ENCODE measurements around the gene ARHGEF28. TPM values are rescaled to one million over a fixed set of nuclear protein-coding genes. Genes with fewer than 3 reads are reported as not detected.
A peak's percentile ranks its signal among the peaks of the same experiment; 100 is the strongest.

Gene ARHGEF28, protein sequence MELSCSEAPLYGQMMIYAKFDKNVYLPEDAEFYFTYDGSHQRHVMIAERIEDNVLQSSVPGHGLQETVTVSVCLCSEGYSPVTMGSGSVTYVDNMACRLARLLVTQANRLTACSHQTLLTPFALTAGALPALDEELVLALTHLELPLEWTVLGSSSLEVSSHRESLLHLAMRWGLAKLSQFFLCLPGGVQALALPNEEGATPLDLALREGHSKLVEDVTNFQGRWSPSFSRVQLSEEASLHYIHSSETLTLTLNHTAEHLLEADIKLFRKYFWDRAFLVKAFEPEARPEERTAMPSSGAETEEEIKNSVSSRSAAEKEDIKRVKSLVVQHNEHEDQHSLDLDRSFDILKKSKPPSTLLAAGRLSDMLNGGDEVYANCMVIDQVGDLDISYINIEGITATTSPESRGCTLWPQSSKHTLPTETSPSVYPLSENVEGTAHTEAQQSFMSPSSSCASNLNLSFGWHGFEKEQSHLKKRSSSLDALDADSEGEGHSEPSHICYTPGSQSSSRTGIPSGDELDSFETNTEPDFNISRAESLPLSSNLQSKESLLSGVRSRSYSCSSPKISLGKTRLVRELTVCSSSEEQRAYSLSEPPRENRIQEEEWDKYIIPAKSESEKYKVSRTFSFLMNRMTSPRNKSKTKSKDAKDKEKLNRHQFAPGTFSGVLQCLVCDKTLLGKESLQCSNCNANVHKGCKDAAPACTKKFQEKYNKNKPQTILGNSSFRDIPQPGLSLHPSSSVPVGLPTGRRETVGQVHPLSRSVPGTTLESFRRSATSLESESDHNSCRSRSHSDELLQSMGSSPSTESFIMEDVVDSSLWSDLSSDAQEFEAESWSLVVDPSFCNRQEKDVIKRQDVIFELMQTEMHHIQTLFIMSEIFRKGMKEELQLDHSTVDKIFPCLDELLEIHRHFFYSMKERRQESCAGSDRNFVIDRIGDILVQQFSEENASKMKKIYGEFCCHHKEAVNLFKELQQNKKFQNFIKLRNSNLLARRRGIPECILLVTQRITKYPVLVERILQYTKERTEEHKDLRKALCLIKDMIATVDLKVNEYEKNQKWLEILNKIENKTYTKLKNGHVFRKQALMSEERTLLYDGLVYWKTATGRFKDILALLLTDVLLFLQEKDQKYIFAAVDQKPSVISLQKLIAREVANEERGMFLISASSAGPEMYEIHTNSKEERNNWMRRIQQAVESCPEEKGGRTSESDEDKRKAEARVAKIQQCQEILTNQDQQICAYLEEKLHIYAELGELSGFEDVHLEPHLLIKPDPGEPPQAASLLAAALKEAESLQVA (N-terminal part only)
- 49.3 and 83.1 TPM in 2 replicates for total RNA-seq

DNA sequence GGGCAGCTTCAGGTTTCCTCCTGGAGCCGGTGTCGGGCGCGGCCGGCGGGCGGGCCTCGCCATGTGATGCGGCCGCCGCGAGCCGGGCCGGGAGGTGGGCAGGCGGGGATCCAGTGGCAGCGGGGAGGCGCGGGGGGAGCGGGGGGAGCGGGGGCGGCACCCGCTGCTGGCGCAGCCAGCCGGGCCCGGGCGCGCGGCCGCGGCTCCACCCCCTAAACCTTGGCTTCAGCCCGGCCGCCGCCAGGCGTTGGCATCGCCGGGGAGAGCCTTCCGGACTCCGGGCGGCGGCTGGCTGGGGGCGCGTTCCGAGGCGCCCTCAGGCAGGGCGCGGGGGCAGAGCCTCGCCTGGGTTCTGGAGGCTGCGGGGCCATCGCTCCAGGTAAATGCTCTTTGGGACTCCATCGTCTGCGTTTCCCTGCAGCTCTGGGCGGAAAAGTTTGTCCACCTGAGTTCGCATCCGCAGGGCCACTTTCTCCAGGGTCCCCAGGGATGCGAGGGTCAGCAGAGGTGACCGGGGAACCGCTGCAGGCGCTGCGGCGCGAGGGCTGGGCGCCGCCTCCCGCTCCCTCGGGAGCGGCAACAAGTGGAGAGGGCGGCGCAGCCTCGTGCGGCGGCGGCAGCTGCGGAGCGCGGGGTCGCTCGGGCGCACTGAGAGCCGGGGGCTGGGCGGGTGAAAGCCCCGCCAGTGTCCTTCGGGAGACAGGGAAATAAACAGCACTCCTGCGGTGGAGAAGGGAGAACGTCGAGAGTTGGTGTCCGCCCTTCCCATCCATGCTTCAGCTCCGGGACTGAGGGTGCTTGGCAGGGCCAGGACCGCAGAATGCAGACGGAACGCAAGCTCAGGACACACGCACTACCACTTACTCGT, at the start of gene ARHGEF28:
Gene ARHGEF28 (plus strand): TSS at position 253 of the 868 bp plus-strand sequence. CDS start 58,656 bp downstream, outside the sequence.
- peak; percentile 70 to 74 for DNase-seq (ENCODE audit: low read depth in 2 of 2)

DNA sequence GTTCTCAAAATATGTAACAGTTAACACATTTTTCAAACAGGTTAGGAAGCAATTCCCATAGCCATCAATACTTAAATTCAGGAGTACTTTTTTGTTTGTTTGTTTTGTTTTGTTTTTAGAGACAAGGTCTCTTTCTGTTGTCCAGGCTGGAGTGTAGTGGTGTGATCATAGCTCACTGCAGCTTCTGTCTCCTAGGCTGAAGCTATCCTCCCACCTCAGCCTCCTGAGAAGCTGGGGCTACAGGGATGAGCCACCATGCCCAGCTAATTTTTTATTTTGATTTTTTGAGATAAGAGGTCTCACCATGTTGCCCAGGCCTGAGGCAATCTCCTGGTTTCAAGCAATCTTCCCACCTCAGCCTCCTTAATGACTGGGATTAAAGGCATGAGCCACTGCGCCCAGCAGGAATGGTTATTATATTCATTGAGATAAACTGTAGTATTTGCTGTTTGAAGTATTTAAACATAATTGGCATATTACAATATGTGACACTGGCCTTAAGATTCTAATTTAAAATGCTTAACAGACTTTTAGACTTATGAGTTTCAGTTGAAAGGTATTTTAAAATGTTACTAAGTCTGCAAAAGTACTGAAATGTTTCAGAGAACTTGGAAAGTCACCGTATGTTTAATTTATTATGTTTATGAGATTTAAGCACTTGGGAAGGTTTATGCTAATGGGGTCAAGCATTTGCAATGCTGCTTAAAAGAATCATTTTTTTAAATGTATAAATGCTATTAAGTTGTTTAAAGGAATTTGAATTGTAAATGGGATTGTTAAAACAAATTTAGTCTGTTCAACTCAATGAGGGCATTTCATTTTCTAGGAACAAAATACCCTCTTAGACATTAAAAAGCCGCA, 43.5 kb upstream of the ARHGEF28 start:
- no peak for DNase-seq (ENCODE audit: low read depth in 2 of 2)

DNA sequence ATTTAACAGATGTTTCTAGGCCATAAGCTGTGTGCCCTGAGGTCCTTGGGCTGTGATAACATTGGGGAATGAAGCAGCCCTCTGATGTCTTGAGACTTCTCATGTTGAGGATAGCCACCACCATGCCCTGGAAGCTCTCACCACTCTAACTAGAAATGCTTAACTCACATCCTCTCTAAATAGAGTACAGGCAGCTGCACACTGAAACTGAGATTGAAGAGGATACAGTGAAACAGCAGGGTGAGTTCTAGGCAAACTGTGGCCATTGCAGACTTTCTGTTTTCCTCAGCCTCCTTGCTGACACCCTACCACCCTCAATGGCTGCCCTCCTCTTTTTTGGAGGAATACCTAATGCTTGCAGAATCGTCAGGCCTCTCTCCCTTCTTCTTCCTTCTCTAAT, 38.1 kb upstream of the ARHGEF28 start:
- no peak for DNase-seq (ENCODE audit: low read depth in 2 of 2)

DNA sequence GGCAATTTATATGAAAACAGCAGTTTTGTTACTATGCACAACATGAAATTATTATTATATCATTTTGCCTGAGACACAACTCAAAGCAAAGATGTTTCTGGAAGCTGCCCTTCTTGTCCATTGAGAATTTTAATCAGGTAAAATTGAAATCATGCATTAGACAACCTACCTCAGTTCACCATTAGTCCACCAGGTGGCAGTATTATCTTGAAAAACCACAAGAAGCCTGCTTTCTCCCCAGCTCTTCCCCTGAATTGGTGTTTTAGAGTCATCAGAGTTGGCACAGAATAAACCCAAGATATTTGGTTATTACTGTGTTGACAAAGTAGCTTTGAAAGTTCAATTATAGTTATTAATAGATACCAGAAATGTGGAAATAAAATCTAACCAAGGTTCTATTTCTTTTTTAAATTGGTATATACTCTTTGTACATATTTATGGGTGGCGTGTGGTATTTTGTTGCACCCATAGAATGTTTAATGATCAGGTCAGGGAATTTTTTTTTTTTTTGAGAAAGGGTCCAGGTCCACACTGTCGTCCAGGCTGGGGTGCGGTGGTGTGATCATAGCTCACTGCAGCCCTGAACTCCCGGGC, 34.8 kb upstream of the ARHGEF28 start:
- DNase-seq (ENCODE audit: low read depth in 2 of 2), result peak; percentile 88 to 92

DNA sequence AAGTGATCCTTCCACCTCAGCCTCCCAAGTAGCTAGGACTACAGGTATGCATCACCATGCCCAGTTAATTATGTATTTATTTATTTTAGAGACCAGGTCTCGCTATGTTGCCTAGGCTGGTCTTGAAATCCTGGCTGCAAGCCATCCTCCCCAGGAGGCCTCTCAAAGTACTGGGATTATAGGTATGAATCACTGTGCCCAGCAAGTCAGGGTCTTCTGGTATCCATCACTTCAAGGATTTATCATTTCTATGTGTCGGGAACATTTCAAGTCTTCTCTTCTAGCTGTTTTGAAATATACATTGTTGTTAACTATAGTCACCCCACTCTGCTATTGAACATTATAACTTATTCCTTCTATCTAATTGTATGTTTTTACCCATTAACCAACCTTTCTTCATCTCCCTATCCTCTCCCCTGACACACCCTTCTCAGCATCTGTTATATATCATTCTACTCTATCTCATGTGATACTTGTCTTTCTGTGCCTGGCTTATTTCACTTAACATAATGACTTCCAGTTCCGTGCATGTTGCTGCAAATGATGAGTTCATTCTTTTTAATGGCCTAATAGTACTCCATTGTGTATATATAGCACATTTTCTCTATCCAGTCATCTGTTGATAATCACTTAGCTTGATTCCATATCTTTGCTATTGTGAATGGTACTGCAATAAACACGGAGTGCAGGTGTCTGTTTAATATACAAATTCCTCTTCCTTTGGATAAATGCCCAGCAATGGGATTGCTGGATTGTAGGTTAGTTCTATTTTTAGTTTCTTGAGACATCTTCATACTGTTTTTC, 34.1 kb upstream of the ARHGEF28 start:
- peak in 1 of 2 donors; percentile 39 for DNase-seq (ENCODE audit: low read depth in 2 of 2)

DNA sequence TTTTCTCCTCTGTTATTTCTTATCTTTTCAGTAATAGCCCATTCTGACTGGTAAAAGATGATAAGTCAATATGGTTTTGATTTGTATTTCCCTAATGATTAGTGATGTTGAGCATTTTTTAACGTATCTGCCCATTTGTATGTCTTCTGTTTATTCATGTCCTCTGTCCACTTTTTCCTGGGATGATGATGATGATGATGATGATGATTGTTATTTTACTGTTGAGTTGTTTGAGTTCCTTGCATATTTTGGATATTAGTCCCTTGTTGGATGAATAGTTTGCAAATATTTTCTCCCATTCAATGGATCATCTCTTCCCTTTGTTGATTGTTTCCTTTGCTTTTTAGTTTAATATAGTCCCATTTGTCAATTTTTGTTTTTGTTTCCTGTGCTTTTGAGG, 33.4 kb upstream of the ARHGEF28 start:
- DNase-seq (ENCODE audit: low read depth in 2 of 2), result no peak

DNA sequence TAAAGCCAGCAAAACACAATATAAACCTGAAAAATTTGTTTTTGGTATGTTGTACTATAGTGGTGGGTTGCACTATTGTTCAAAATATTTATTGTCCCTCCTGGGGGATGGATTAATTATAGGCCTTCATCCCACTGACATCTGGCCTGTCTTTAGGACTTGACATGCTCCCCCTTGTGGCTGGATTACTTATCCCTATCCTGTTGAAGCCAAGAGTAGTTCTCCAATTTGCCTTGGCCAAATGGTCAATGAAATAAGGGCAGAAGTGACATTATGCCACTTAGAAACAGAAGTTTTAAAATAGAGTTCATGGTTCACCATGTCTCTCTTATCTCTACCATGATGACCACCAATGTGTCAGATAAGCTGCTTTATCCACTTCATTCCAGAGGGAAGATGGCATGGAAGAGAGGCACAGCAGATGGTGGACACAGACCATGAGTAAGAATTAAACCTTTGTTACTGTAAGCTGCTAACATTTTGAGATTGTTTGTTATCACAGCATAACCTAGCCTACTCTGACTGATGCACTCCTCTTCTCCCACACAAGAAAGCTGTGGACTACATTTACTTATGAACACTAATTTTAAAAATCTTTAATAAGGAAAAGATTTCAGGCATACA, 29.2 kb upstream of the ARHGEF28 start:
- DNase-seq (ENCODE audit: low read depth in 2 of 2), result peak; percentile 51 to 65

DNA sequence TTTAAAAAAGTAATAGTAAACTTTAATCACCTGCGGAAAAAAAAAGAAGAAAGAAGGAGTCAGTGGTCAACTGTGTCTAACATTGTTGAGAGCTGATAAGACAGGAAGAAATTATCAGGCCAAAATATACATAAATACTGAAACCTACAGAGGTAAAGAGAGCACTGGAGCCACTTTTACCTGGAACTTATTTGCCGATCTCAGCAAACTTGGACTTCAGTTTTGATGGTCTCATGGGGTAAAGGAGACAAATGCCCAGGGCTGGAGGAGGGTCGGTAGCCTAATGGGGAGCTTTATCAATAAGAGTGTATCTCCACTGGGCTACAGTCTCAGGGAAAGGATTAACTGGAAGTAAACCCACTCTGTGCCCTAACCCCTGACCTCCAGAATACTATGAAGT, 26.6 kb upstream of the ARHGEF28 start:
- no peak for DNase-seq (ENCODE audit: low read depth in 2 of 2)

DNA sequence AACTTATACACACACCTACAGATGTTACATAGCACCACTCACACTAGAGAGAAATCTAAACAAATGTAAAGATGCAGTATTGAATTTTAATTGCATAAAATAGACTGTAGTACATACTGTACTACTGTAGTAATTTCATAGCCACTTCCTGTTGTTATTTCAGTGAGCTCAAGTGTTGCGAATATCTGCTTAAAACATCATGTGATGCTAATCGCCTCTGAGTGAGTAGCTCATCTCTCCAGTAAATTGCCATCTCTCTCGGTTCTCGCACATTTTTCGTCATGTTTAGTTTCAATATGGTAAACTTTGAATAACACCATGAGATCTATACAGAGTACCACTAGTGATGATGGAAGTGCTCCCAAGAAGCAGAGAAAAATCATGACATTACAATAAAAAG, 22.0 kb upstream of the ARHGEF28 start:
- peak in 1 of 2 donors; percentile 60 for DNase-seq (ENCODE audit: low read depth in 2 of 2)

DNA sequence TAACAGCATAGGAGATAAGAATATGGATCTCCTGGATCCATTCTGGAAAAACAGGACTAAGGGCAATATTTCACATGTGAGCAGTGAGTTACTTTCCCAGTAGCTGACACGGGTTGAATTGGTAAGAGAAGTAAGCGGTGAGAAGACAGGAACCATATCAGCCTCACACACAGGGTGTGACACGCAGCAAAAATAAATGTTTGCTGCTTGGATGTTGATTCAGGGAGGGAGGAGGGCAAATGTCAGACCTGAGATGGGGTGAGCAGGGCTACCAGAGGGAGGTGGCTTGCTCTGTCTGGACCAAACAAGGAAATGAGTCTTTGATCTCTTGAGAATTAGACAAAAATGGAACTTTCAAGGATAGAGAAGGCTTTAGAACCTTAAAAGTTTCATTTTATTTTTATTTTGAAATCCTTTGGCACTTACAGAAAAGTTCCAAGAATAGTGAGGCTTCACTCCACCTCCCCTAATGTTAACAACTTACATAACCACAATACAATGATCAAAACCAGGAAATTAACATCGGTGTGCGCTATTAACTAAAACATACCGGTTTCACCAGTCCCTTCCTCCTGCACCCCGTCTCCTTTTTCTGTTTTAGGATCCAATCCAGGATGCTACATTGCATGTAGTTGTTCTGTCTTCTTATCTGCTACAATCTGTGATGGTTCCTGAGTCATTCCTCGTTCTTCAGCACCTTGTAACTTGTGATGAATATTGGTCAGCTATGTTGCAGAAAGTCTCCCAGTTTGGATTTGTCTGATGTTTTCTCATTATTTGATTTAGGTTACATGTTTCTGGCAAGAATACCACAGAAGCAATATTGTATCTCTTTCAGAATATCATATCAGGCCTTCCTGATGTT, 20.5 kb upstream of the ARHGEF28 start:
- peak; percentile 22 to 57 for DNase-seq (ENCODE audit: low read depth in 2 of 2)

DNA sequence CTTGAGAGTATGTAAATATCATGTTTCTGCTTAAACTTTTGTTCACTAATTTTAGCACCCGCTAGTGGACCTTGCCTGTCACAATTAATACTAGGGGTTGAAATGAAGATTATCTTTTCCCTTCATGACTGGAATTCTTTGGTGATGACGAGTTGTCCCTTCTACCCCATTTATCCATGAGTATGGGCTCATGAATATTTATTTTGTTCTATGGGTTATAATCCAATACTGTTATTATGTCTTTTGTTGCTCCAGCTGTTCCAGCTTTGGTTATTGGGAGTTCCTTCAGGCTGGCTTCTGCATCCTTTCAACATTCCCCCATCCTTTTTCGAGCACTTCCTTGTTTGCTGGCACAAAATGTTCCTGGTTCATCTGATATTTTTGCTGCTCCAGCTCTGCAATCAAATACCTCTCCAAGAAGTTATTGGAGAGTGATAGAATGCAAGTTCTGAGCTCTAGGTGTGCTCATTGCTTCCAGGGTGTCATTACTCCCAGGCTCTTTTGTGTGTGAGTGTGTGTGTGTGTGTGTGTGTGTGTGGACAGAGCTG, 19.7 kb upstream of the ARHGEF28 start:
- no peak for DNase-seq (ENCODE audit: low read depth in 2 of 2)

DNA sequence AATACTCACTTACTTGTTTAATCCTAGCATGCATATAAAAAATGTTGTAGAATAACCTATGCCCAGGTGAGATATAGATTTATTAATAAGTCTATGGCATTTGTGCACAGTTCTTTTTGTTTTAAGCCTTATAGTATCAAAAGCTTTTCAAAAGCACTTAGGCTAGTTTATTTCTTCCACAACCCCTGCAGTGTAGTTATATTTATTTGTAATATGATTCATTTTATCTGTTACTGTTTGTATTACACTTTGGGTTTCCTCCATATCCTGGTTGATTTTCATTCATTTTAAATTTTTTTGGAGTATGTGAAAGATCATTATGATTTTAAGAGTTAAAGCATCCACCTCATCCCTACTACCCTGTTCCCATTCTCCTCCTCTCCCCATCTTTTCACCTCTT, 18.8 kb upstream of the ARHGEF28 start:
- no peak for DNase-seq (ENCODE audit: low read depth in 2 of 2)

DNA sequence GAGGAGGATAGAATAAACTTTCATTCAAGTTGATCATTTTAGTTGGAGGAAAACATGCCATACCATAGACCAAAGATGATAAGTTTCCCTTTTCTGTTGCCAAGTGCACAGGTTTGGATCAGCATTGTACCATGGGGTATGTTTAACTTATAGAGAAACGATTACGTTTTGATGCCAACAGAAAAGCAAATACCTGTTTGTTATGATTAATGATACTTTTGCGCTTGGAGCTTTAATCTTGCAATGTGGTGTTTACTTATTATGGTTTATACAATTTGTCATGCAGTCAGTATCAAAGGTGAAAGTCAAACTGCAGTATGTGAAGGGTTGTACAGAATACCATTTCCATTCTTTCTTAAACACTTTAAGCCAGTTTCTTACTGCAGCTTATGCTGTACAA, 13.2 kb upstream of the ARHGEF28 start:
- DNase-seq (ENCODE audit: low read depth in 2 of 2), result no peak

DNA sequence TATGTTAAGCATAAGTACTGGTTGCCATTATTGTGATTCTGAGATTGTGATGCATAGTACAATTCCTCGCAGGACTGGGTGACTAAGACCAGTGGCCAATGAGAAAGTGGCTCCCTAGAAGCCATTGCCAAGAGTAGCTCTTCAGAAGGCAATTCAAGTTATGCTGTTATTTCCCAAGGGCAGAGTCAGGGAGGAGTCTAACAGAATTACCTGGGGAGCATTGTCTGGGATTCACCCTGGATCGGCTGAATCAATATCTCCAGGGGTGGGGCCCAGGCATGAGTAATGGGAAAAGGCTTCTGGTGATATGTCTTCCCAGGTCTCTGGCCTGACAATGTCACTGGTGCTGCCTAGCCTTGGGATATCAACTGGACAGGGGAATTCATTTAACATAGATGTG, 10.9 kb upstream of the ARHGEF28 start:
- no peak for DNase-seq (ENCODE audit: low read depth in 2 of 2)

DNA sequence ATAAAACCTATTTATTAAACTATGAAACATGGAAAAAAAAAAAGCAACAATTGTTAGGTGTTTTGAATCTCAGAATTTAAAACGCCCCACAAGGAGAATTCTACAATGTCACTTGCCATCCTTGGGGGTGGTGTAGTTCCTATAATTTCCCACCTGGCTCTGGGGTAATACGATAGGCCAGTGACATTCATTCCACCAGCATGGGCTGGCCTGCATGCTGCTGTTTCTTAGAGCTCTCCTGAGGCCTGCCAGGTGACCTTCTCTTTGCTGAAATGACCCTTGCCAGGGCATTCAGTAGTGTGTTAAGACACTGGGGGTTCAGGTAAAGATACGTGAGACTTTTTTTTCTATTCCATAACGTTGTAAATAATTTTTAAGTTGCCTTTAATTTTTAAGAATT, 10.0 kb upstream of the ARHGEF28 start:
- DNase-seq (ENCODE audit: low read depth in 2 of 2), result no peak

DNA sequence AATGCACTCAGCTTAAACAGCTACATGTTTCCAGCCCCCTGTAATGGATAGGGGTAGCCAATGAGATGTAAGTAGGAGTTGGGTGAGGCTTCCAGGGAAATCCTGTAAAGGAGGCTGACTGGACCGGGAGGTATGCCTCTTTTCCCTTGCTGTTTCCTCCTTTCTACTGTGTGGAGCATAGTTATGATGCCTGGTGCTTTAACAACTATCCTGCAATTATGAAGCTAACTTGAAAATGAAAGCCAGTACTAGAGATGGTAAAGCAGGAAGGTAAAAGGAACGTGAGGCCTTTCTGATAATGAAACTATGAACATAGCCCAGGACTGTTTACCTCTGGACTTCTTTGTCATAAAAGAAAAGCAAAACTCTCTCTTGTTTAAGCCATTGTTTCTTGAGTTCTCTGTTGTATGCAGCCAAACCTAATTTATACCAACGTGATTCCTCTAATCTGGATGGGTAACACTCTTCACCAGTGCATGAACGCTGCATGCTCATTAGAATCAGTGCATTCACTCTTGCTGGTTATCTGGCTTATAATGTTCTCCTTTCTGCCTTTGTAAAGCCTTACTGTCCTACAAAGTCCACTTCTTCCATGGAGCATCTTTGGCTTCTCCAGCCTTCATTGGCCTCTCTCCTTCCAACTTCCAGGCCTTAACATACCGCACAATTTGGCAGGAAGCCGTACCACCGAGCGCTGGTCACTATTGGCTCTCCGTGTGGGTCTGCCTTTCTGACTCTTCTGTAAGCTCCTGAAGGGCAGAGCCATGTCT, 8.3 kb upstream of the ARHGEF28 start:
- peak; percentile 51 to 68 for DNase-seq (ENCODE audit: low read depth in 2 of 2)
